HepG2 (cell line): ENCODE data around the gene RAX. TPM values are rescaled to one million over a fixed set of nuclear protein-coding genes. Genes with fewer than 3 reads are reported as not detected.

Experiments used
- ATAC-seq: fragments of 200-7000 bp; cut with Tn5 transposase; 3 replicates; pipeline ENCODE4 v1.9.1; 2020; ENCODE audit warnings: mild to moderate bottlenecking, moderate library complexity
- BruUV-seq: library from RNA; stranded (reverse); fragments of 400-500 nt; replicated peaks from 2 replicates; lab custom pipeline; 2021; lab: Mats Ljungman, UMichigan
- CTCF ChIA-PET: fragments of 300-600 bp; formaldehyde crosslinking; extraction: SDS; loops from one replicate; lab custom pipeline; 2021; ENCODE audit warnings: low total read pairs, inconsistent platforms, low intra/inter-chr PET ratio; lab: Yijun Ruan, JAX
- POLR2A ChIA-PET: fragments of 350-600 bp; sonication (Branson Sonifier 250); formaldehyde crosslinking; loops from one replicate; lab custom pipeline; 2020; ENCODE audit warnings: antibody characterized with exemption, inconsistent platforms; lab: Yijun Ruan, JAX
- DNase-seq: peaks from one replicate; pipeline ENCODE4 v3.0.0-alpha.2; 2015; ENCODE audit warnings: low spot score
- FAIRE-seq: peaks from 3 replicates; lab custom pipeline; 2011; peaks lifted over from hg19 to GRCh38; lab: Jason Lieb, UNC
- H2AFZ ChIP-seq: one replicate; pipeline ENCODE4 v1.6.1; 2011; ENCODE audit warnings: low read length, inconsistent platforms
- H3K27ac ChIP-seq: fragments of 300-600 bp; 3 replicates; pipeline ENCODE4 v1.8.0; 2011; ENCODE audit warnings: mixed run types, mild to moderate bottlenecking, mixed read lengths, low read length, inconsistent platforms; ENCODE audit not compliant: insufficient read depth; ENCODE audit errors: extremely low read length
- H3K27me3 ChIP-seq, 2 experiments: fragments of 200-600 bp in 1 of 2; 2 replicates in 1 of 2; 3 replicates in 1 of 2; pipeline versions ENCODE4 v1.6.0 to v1.8.0; 2011; ENCODE audit warnings: low read length in 2 of 2, mild to moderate bottlenecking in 2 of 2, moderate library complexity in 2 of 2, inconsistent platforms in 1 of 2; ENCODE audit not compliant: insufficient read depth in 2 of 2, control insufficient read depth in 1 of 2
- H3K36me3 ChIP-seq, 2 experiments: fragments of 200-600 bp in 1 of 2; replicated peaks in 1 of 2; 2 replicates in 1 of 2; 3 replicates in 1 of 2; pipeline versions ENCODE4 v1.5.1 to v1.8.0; 2011; ENCODE audit warnings: low read length in 2 of 2, inconsistent platforms in 1 of 2; ENCODE audit not compliant: insufficient read depth in 2 of 2, control insufficient read depth in 1 of 2
- H3K4me1 ChIP-seq: 2 replicates; pipeline ENCODE4 v1.5.1; 2012; ENCODE audit warnings: low read length, inconsistent platforms; ENCODE audit not compliant: insufficient read depth
- H3K4me2 ChIP-seq: 2 replicates; pipeline ENCODE4 v1.6.0; 2011; ENCODE audit warnings: low read depth, low read length, inconsistent platforms
- H3K4me3 ChIP-seq, 3 experiments: fragments of 200-600 bp in 1 of 3; sonication (generic), shearing (Covaris generic) in 1 of 3; replicated peaks in 1 of 3; 2 replicates each; pipeline ENCODE4 v1.5.1; 2011 to 2016; ENCODE audit warnings: low read length in 3 of 3, inconsistent platforms in 2 of 3, low read depth in 2 of 3, mild to moderate bottlenecking in 2 of 3, control low read depth in 1 of 3, mixed read lengths in 1 of 3; ENCODE audit not compliant: insufficient read depth in 1 of 3
- H3K79me2 ChIP-seq: one replicate; pipeline ENCODE4 v1.6.1; 2011; ENCODE audit warnings: low read length, inconsistent platforms; ENCODE audit not compliant: insufficient read depth
- H3K9ac ChIP-seq: 2 replicates; pipeline ENCODE4 v1.6.0; 2011; ENCODE audit warnings: mild to moderate bottlenecking, low read depth, low read length, inconsistent platforms; ENCODE audit not compliant: insufficient read depth
- H3K9me3 ChIP-seq: 2 replicates; pipeline ENCODE4 v1.5.1; 2012; ENCODE audit warnings: mild to moderate bottlenecking, low read length
- H4K20me1 ChIP-seq: 2 replicates; pipeline ENCODE4 v1.6.0; 2011; ENCODE audit warnings: inconsistent platforms, mild to moderate bottlenecking, low read length, moderate library complexity; ENCODE audit not compliant: insufficient read depth
- HNRNPH1 ChIP-seq: fragments of 200-400 bp; formaldehyde crosslinking; optimal IDR thresholded peaks from 2 replicates; pipeline ENCODE3; 2017; ENCODE audit warnings: mild to moderate bottlenecking, low read depth, low read length
- KAT7 ChIP-seq: IDR thresholded peaks from 2 replicates; pipeline ENCODE4 v1.6.1; 2018; ENCODE audit warnings: borderline replicate concordance, missing compliant biosample characterization
- RFX5 ChIP-seq: IDR thresholded peaks from 2 replicates; pipeline ENCODE4 v1.6.1; 2011; ENCODE audit warnings: low read depth, low read length, improper control_type of control experiment
- ZFP36L1 ChIP-seq: sonication (generic); formaldehyde crosslinking; IDR thresholded peaks from 2 replicates; pipeline ENCODE4 v1.8.0; 2022; ENCODE audit warnings: mild to moderate bottlenecking, missing genetic modification reagents, moderate library complexity
- ZNF441 ChIP-seq: sonication (generic); formaldehyde crosslinking; IDR thresholded peaks from 2 replicates; pipeline ENCODE4 v1.7.0; 2021; ENCODE audit warnings: missing genetic modification reagents, borderline replicate concordance
- in situ Hi-C: cut with HindIII; loops from 2 replicates; pipeline ENCODE4 v1.10.0; 2017; ENCODE audit warnings: low pct_unique_long_range_greater_than_20kb; ENCODE audit not compliant: extremely low pct_ligation_motif_present
- intact Hi-C: fragments of 100-400 bp; cut with micrococcal nuclease; formaldehyde crosslinking; loops from one replicate; pipeline ENCODE4 v1.10.0; 2022; ENCODE audit not compliant: unreplicated experiment
- polyA plus RNA-seq, 8 experiments: library from polyadenylated mRNA; depleted of rRNA in 3 of 8; stranded (reverse) in 7 of 8; unstranded in 1 of 8; fragments of >200 nt; fragmentation: Illumina TruSeq in 4 of 8; extraction: Trizol in 4 of 8; gene quantifications; 2 replicates each; pipeline versions ENCODE4 v1.2.1 to v1.2.3, GENCODE V29; 2011 to 2016; ENCODE audit warnings: low read depth in 4 of 8, missing spikeins in 1 of 8, mixed read lengths in 1 of 8; ENCODE audit not compliant: insufficient read depth in 1 of 8
- total RNA-seq, 5 experiments: library from RNA; depleted of rRNA; stranded (reverse); fragments of >200 nt; fragmentation: Illumina TruSeq; extraction: Trizol; gene quantifications; 2 replicates each; pipeline ENCODE4 v1.2.3, GENCODE V29; 2016; ENCODE audit warnings: low read depth in 1 of 5
- TF ChIP-seq, protein P1 (sequence below): sonication (generic); formaldehyde crosslinking; IDR thresholded peaks from 2 replicates; pipeline ENCODE4 v1.9.0; 2021; ENCODE audit warnings: mild to moderate bottlenecking, missing genetic modification reagents
- TF ChIP-seq, protein P2 (sequence below): sonication (generic); formaldehyde crosslinking; IDR thresholded peaks from 2 replicates; pipeline ENCODE4 v1.4.0; 2020; ENCODE audit warnings: missing genetic modification reagents, borderline replicate concordance

RAX gene
- total and polyA plus RNA-seq, 2 of the 13 experiments (the other 11 are each of a cell fraction or from before 2014, with no cell fraction given), result not detected

DNA sequence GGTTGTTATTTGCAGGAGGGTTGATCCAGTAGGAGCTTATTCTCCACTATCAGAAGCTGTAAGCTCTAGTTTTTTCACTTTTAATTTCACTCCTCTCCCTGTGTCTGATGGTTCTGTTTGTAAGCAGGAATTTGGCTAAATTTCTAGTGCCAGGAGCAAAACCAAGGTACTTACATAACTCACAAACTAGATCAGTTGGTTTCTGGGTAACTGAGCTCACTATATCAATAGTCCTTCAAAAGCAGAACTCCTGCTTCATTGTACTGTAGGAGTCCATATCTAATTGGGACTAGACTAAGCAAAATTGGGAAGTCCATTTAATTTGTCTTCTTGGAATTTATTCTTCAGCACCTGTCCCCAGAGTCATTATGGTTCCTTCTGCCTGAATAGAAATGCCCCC, 20.1 kb upstream of the RAX start:
- in situ Hi-C loops, result no loop called here
- no peak overlapping the region for H3K4me2 ChIP-seq
- POLR2A ChIA-PET, result no interaction called here
- H3K4me1 ChIP-seq, result no peaks in the 10 kb centered on the region
- H3K9me3 ChIP-seq, result no peaks in the 10 kb centered on the region
- H3K27me3 ChIP-seq, result no peaks in the 10 kb centered on the region
- BruUV-seq, result no TSS peak
- CTCF ChIA-PET, result no interaction called here
- intact Hi-C loops, result no loop called here
- no peaks in the 10 kb centered on the region for H3K36me3 ChIP-seq
- no peak overlapping the region for H3K4me3 ChIP-seq
- FAIRE-seq (no peak), ATAC-seq (no peak), DNase-seq (no peak)
- no peaks in the 10 kb centered on the region for H4K20me1 ChIP-seq
- no peaks in the 10 kb centered on the region for H3K79me2 ChIP-seq
- no peak overlapping the region for H3K27ac ChIP-seq
- no peak overlapping the region for H2AFZ ChIP-seq
- no peak overlapping the region for H3K9ac ChIP-seq
- TF ChIP-seq ZFP36L1 (CRISPR knock-in tag) (no peak), ZNF441 (CRISPR knock-in tag) (no peak), KAT7 (CRISPR knock-in tag) (no peak), HNRNPH1 (no peak), RFX5 (no peak)
- TF ChIP-seq, protein P1, sequence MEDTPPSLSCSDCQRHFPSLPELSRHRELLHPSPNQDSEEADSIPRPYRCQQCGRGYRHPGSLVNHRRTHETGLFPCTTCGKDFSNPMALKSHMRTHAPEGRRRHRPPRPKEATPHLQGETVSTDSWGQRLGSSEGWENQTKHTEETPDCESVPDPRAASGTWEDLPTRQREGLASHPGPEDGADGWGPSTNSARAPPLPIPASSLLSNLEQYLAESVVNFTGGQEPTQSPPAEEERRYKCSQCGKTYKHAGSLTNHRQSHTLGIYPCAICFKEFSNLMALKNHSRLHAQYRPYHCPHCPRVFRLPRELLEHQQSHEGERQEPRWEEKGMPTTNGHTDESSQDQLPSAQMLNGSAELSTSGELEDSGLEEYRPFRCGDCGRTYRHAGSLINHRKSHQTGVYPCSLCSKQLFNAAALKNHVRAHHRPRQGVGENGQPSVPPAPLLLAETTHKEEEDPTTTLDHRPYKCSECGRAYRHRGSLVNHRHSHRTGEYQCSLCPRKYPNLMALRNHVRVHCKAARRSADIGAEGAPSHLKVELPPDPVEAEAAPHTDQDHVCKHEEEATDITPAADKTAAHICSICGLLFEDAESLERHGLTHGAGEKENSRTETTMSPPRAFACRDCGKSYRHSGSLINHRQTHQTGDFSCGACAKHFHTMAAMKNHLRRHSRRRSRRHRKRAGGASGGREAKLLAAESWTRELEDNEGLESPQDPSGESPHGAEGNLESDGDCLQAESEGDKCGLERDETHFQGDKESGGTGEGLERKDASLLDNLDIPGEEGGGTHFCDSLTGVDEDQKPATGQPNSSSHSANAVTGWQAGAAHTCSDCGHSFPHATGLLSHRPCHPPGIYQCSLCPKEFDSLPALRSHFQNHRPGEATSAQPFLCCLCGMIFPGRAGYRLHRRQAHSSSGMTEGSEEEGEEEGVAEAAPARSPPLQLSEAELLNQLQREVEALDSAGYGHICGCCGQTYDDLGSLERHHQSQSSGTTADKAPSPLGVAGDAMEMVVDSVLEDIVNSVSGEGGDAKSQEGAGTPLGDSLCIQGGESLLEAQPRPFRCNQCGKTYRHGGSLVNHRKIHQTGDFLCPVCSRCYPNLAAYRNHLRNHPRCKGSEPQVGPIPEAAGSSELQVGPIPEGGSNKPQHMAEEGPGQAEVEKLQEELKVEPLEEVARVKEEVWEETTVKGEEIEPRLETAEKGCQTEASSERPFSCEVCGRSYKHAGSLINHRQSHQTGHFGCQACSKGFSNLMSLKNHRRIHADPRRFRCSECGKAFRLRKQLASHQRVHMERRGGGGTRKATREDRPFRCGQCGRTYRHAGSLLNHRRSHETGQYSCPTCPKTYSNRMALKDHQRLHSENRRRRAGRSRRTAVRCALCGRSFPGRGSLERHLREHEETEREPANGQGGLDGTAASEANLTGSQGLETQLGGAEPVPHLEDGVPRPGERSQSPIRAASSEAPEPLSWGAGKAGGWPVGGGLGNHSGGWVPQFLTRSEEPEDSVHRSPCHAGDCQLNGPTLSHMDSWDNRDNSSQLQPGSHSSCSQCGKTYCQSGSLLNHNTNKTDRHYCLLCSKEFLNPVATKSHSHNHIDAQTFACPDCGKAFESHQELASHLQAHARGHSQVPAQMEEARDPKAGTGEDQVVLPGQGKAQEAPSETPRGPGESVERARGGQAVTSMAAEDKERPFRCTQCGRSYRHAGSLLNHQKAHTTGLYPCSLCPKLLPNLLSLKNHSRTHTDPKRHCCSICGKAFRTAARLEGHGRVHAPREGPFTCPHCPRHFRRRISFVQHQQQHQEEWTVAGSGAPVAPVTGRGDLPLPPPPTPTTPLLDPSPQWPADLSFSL (CRISPR knock-in tag), result no peak
- TF ChIP-seq, protein P2, sequence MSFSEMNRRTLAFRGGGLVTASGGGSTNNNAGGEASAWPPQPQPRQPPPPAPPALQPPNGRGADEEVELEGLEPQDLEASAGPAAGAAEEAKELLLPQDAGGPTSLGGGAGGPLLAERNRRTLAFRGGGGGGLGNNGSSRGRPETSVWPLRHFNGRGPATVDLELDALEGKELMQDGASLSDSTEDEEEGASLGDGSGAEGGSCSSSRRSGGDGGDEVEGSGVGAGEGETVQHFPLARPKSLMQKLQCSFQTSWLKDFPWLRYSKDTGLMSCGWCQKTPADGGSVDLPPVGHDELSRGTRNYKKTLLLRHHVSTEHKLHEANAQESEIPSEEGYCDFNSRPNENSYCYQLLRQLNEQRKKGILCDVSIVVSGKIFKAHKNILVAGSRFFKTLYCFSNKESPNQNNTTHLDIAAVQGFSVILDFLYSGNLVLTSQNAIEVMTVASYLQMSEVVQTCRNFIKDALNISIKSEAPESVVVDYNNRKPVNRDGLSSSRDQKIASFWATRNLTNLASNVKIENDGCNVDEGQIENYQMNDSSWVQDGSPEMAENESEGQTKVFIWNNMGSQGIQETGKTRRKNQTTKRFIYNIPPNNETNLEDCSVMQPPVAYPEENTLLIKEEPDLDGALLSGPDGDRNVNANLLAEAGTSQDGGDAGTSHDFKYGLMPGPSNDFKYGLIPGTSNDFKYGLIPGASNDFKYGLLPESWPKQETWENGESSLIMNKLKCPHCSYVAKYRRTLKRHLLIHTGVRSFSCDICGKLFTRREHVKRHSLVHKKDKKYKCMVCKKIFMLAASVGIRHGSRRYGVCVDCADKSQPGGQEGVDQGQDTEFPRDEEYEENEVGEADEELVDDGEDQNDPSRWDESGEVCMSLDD (CRISPR knock-in tag), result no peak
- TF ChIP-seq, all 625 proteins: peak for 0
